HepG2 (cell line): Measurements from ENCODE around the gene DPEP1. TPM values are rescaled to one million over a fixed set of nuclear protein-coding genes. Genes with fewer than 3 reads are reported as not detected.

Experiments
- CREB1 ChIP-seq, 2 experiments: fragments of 450-650 bp in 1 of 2; IDR thresholded peaks; 2 replicates each; pipeline ENCODE4 v1.6.1; 2016 to 2017; ENCODE audit warnings: control low read depth in 1 of 2, mild to moderate bottlenecking in 1 of 2, missing compliant biosample characterization in 1 of 2, missing genetic modification characterization in 1 of 2
- DNMT3B ChIP-seq: conservative IDR thresholded peaks from 2 replicates; pipeline ENCODE4 v1.6.1; 2016; ENCODE audit warnings: missing biosample characterization, control low read depth
- FOXC1 ChIP-seq: sonication (generic); formaldehyde crosslinking; IDR thresholded peaks from 2 replicates; pipeline ENCODE4 v1.8.0; 2022; ENCODE audit warnings: mild to moderate bottlenecking, missing genetic modification reagents, borderline replicate concordance
- KAT8 ChIP-seq: IDR thresholded peaks from 2 replicates; pipeline ENCODE4 v1.6.1; 2016; ENCODE audit warnings: missing genetic modification reagents, missing compliant biosample characterization
- KDM3A ChIP-seq: IDR thresholded peaks from 2 replicates; pipeline ENCODE4 v1.6.1; 2018; ENCODE audit warnings: low read depth, missing compliant biosample characterization
- KDM5B ChIP-seq: sonication (generic); formaldehyde crosslinking; IDR thresholded peaks from 2 replicates; pipeline ENCODE4 v1.4.0; 2020; ENCODE audit warnings: missing genetic modification reagents, mild to moderate bottlenecking, borderline replicate concordance
- KMT2B ChIP-seq: IDR thresholded peaks from 2 replicates; pipeline ENCODE4 v1.6.1; 2016; ENCODE audit warnings: missing genetic modification reagents, missing compliant biosample characterization
- MED13 ChIP-seq: sonication (generic); formaldehyde crosslinking; IDR thresholded peaks from 2 replicates; pipeline ENCODE4 v1.5.0; 2020; ENCODE audit warnings: missing genetic modification reagents
- NFKB2 ChIP-seq: sonication (generic); formaldehyde crosslinking; IDR thresholded peaks from 2 replicates; pipeline ENCODE4 v1.4.0; 2020; ENCODE audit warnings: missing genetic modification reagents, borderline replicate concordance
- NKX3-1 ChIP-seq: sonication (generic); formaldehyde crosslinking; IDR thresholded peaks from 2 replicates; pipeline ENCODE4 v1.5.0; 2020; ENCODE audit warnings: missing genetic modification reagents
- PAX8 ChIP-seq: sonication (generic); formaldehyde crosslinking; IDR thresholded peaks from 2 replicates; pipeline ENCODE4 v1.8.0; 2022; ENCODE audit warnings: mild to moderate bottlenecking, missing genetic modification reagents, borderline replicate concordance
- PHF21A ChIP-seq: sonication (generic); formaldehyde crosslinking; IDR thresholded peaks from 2 replicates; pipeline ENCODE4 v1.5.0; 2020; ENCODE audit warnings: mild to moderate bottlenecking, missing genetic modification reagents
- PPARG ChIP-seq: conservative IDR thresholded peaks from 2 replicates; pipeline ENCODE4 v1.6.1; 2016; ENCODE audit warnings: missing biosample characterization, missing genetic modification reagents
- TARDBP ChIP-seq: sonication (generic); formaldehyde crosslinking; IDR thresholded peaks from 2 replicates; pipeline ENCODE4 v1.8.0; 2022; ENCODE audit warnings: mild to moderate bottlenecking, missing genetic modification reagents
- ZEB1 ChIP-seq: IDR thresholded peaks from 2 replicates; pipeline ENCODE4 v1.6.1; 2012; ENCODE audit warnings: mild to moderate bottlenecking, low read depth, inconsistent platforms; ENCODE audit not compliant: insufficient replicate concordance
- ZNF20 ChIP-seq: sonication (generic); formaldehyde crosslinking; IDR thresholded peaks from 2 replicates; pipeline ENCODE4 v1.4.0; 2020; ENCODE audit warnings: mild to moderate bottlenecking, moderate library complexity, missing genetic modification reagents
- ZNF234 ChIP-seq: sonication (generic); formaldehyde crosslinking; conservative IDR thresholded peaks from 2 replicates; pipeline ENCODE4 v1.5.1; 2020; ENCODE audit warnings: mild to moderate bottlenecking, missing genetic modification reagents
- ZNF350 ChIP-seq: sonication (generic); formaldehyde crosslinking; IDR thresholded peaks from 2 replicates; pipeline ENCODE4 v1.4.0; 2020; ENCODE audit warnings: mild to moderate bottlenecking, low read depth, missing genetic modification reagents, borderline replicate concordance
- ZNF652 ChIP-seq: IDR thresholded peaks from 2 replicates; pipeline ENCODE4 v1.6.1; 2016; ENCODE audit warnings: low read depth, borderline replicate concordance
- ZNF674 ChIP-seq: sonication (generic); formaldehyde crosslinking; IDR thresholded peaks from 2 replicates; pipeline ENCODE4 v1.5.0; 2020; ENCODE audit warnings: low read depth, mild to moderate bottlenecking, missing genetic modification reagents
- ZNF790 ChIP-seq: sonication (generic); formaldehyde crosslinking; IDR thresholded peaks from 2 replicates; pipeline ENCODE4 v1.8.0; 2022; ENCODE audit warnings: missing genetic modification reagents, mild to moderate bottlenecking, borderline replicate concordance
- ZNF878 ChIP-seq: sonication (generic); formaldehyde crosslinking; IDR thresholded peaks from 2 replicates; pipeline ENCODE4 v1.8.1; 2023; ENCODE audit warnings: mild to moderate bottlenecking, missing genetic modification reagents, moderate library complexity
- polyA plus RNA-seq, 8 experiments: library from polyadenylated mRNA; depleted of rRNA in 3 of 8; stranded (reverse) in 7 of 8; unstranded in 1 of 8; fragments of >200 nt; fragmentation: Illumina TruSeq in 4 of 8; extraction: Trizol in 4 of 8; gene quantifications; 2 replicates each; pipeline versions ENCODE4 v1.2.1 to v1.2.3, GENCODE V29; 2011 to 2016; ENCODE audit warnings: low read depth in 4 of 8, missing spikeins in 1 of 8, mixed read lengths in 1 of 8; ENCODE audit not compliant: insufficient read depth in 1 of 8
- total RNA-seq, 5 experiments: library from RNA; depleted of rRNA; stranded (reverse); fragments of >200 nt; fragmentation: Illumina TruSeq; extraction: Trizol; gene quantifications; 2 replicates each; pipeline ENCODE4 v1.2.3, GENCODE V29; 2016; ENCODE audit warnings: low read depth in 1 of 5
- TF ChIP-seq, protein P1 (sequence below): sonication (generic); formaldehyde crosslinking; IDR thresholded peaks from 2 replicates; pipeline ENCODE4 v1.4.0; 2020; ENCODE audit warnings: missing genetic modification reagents
- TF ChIP-seq, protein P2 (sequence below): sonication (generic); formaldehyde crosslinking; IDR thresholded peaks from 2 replicates; pipeline ENCODE4 v1.4.0; 2020; ENCODE audit warnings: mild to moderate bottlenecking, missing genetic modification reagents
- TF ChIP-seq, protein P3 (sequence below): sonication (generic); formaldehyde crosslinking; IDR thresholded peaks from 2 replicates; pipeline ENCODE4 v1.5.1; 2020; ENCODE audit warnings: mild to moderate bottlenecking, missing genetic modification reagents, moderate library complexity

The DPEP1 gene
- total and polyA plus RNA-seq, 2 of the 13 experiments (the other 11 are each of a cell fraction or from before 2014, with no cell fraction given): 37.6 to 52.2 TPM

DNA sequence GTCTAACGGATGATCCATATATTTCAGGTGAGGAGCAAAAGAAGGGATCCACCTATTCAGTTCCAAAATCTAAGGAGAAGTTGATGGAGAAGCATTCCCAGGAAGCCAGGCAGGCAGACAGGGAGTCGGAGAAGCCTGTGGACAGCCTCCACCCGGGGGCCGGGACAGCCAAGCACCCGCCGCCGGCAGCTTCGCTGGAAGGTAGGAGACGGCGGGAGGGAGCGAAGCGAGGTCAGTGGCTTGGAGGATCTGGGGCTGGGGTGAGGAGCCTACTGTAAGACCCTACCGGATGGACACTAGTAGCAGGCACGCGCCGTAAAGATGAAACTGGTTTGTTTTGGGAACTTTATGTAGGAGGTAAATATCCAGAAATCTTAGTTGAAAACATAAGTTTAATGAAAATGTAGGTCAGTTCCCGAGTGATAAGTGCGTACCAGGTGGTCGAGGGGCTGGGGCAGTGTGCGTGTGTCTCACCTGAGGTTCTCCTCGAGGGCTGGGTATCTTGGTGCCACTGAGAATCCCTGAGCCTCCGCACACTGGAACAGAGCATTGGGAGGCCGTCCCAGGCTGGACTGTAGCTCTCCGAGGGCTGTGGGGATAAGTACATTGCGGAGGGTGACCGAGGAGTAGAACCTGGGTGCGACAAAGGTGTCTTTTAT lies 44.9 kb downstream of the DPEP1 start (continued):
- TF ChIP-seq KAT8 (CRISPR knock-in tag): no peak
- TF ChIP-seq, protein P1, sequence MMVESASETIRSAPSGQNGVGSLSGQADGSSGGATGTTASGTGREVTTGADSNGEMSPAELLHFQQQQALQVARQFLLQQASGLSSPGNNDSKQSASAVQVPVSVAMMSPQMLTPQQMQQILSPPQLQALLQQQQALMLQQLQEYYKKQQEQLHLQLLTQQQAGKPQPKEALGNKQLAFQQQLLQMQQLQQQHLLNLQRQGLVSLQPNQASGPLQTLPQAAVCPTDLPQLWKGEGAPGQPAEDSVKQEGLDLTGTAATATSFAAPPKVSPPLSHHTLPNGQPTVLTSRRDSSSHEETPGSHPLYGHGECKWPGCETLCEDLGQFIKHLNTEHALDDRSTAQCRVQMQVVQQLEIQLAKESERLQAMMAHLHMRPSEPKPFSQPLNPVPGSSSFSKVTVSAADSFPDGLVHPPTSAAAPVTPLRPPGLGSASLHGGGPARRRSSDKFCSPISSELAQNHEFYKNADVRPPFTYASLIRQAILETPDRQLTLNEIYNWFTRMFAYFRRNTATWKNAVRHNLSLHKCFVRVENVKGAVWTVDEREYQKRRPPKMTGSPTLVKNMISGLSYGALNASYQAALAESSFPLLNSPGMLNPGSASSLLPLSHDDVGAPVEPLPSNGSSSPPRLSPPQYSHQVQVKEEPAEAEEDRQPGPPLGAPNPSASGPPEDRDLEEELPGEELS: no peak
- no peak for TF ChIP-seq TARDBP (CRISPR knock-in tag)
- peak; percentile 51; the same call in 1 of the 2 replicates for TF ChIP-seq PHF21A
- no peak; the same call in 1 of the 2 replicates for TF ChIP-seq KDM5B
- TF ChIP-seq ZNF652 (CRISPR knock-in tag): 0 out of 2 replicates have a peak, but pooled peaks have one; percentile 2
- no peak for TF ChIP-seq DNMT3B (CRISPR knock-in tag)
- TF ChIP-seq, protein P2, sequence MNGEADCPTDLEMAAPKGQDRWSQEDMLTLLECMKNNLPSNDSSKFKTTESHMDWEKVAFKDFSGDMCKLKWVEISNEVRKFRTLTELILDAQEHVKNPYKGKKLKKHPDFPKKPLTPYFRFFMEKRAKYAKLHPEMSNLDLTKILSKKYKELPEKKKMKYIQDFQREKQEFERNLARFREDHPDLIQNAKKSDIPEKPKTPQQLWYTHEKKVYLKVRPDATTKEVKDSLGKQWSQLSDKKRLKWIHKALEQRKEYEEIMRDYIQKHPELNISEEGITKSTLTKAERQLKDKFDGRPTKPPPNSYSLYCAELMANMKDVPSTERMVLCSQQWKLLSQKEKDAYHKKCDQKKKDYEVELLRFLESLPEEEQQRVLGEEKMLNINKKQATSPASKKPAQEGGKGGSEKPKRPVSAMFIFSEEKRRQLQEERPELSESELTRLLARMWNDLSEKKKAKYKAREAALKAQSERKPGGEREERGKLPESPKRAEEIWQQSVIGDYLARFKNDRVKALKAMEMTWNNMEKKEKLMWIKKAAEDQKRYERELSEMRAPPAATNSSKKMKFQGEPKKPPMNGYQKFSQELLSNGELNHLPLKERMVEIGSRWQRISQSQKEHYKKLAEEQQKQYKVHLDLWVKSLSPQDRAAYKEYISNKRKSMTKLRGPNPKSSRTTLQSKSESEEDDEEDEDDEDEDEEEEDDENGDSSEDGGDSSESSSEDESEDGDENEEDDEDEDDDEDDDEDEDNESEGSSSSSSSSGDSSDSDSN (CRISPR knock-in tag): peak; percentile 16; the same call in 1 of the 2 replicates
- no peak for TF ChIP-seq KMT2B (CRISPR knock-in tag)
- peak; percentile 10; the same call in 1 of the 2 replicates for TF ChIP-seq MED13 (CRISPR knock-in tag)
- TF ChIP-seq ZNF234 (CRISPR knock-in tag): peak; percentile 80; the same call in 1 of the 2 replicates
- TF ChIP-seq ZEB1: no peak
- 0 out of 2 replicates have a peak, but pooled peaks have one; percentile 7 for TF ChIP-seq ZNF878
- no peak for TF ChIP-seq ZNF20 (CRISPR knock-in tag)
- no peak for TF ChIP-seq NKX3-1
- TF ChIP-seq, protein P3, sequence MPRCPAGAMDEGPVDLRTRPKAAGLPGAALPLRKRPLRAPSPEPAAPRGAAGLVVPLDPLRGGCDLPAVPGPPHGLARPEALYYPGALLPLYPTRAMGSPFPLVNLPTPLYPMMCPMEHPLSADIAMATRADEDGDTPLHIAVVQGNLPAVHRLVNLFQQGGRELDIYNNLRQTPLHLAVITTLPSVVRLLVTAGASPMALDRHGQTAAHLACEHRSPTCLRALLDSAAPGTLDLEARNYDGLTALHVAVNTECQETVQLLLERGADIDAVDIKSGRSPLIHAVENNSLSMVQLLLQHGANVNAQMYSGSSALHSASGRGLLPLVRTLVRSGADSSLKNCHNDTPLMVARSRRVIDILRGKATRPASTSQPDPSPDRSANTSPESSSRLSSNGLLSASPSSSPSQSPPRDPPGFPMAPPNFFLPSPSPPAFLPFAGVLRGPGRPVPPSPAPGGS: no peak
- no peak for TF ChIP-seq ZNF790
- no peak for TF ChIP-seq KDM3A (CRISPR knock-in tag)
- TF ChIP-seq ZNF674: 0 out of 2 replicates have a peak, but pooled peaks have one; percentile 73
- no peak for TF ChIP-seq CREB1 (IDR thresholded peaks at IDR 0.05)
- TF ChIP-seq CREB1 (CRISPR knock-in tag; IDR thresholded peaks at IDR 0.05): no peak
- no peak for TF ChIP-seq PPARG (CRISPR knock-in tag)
- no peak for TF ChIP-seq FOXC1 (CRISPR knock-in tag)
- peak; percentile 17; the same call in 1 of the 2 replicates for TF ChIP-seq ZNF350 (CRISPR knock-in tag)
- TF ChIP-seq PAX8 (CRISPR knock-in tag): no peak
- TF ChIP-seq NFKB2: 0 out of 2 replicates have a peak, but pooled peaks have one; percentile 17
